DMS53 (cell line): ENCODE data around the gene CTNNAL1.
"Not testable (repeated sequence)": the region's sequence is repeated elsewhere in the genome, so short reads cannot be mapped to it uniquely, and the experiment has no call there.

Experiments
- DNase-seq: peaks from one replicate; lab custom pipeline; 2025; lab: John Stamatoyannopoulos, UW

Gene CTNNAL1

GRCh38 chr9:108983885-108984284 lies 29.4 kb downstream of the CTNNAL1 start:
- no peak for DNase-seq

DNA sequence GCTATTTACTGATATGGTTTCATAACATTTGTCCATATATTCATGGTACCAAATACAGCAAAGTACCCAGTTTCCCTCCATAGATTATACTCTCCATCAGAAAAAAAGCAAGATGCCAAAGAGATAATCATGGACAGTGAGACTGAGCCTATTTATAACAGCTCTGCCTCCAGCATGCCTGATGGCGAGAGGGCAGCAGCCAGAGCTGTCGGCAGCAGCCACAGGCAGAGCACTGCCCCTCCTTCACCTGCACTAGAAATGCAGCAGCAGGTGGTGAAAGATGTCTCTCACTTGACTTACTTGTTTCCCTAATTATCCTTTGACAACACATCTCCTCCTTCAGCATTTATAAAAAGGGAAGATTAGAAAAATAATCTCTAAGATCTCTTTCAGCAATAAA lies 32.4 kb downstream of the CTNNAL1 start:
- no peak for DNase-seq

GRCh38 chr9:108978205-108978604 lies 35.1 kb downstream of the CTNNAL1 start:
- no peak for DNase-seq

GRCh38 chr9:108973895-108974294 lies 39.4 kb downstream of the CTNNAL1 start:
- DNase-seq = no peak

DNA sequence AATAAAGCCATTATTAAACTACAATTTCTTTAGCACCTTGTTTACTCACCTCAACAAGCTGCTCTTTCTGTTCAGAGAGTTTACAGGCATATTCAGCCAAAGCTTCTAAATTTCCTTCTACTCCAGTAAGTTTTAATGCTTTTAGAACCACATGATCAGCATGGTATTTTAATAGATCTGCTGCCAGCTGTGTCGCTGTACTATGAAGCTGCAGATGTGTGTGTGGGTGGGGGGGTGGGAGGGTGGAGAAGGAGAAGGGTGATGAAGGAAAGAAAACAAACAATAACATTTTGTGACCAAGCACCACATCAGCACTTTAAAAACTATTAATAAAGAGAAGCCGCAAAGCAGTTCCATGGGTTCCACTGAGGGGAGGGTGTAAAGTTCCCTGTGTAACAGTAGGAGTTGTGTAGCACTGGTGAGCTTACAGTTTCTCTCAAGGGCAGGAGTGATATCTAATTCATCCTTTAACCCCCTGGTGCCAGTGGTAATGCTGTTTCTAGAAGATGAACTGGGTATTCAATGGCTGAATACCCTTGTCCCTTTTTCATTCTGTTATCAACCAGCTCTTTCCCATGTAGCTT lies 40.6 kb downstream of the CTNNAL1 start:
- no peak for DNase-seq

- DNase-seq = no peak
These were observed 41.1 kb downstream of the CTNNAL1 start for GRCh38 chr9:108972186-108972585.

DNA sequence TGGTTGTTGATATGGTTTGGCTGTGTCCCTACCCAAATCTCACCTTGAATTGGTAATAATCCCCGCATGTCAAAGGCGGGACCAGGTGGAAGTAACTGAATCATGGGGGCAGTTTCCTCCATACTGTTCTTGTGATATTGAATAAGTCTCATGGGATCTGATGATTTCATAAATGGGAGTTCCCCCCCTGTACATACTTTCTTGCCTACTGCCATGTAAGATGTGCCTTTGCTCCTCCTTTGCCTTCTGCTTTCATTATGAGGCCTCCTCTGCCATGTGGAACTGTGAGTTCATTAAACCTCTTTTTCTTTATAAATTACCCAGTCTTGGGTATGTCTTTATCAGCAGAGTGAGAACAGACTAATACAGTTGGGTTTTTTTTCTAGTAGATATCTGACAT lies 41.9 kb downstream of the CTNNAL1 start:
- not testable (repeated sequence) for DNase-seq

GRCh38 chr9:108967916-108968315 lies 45.4 kb downstream of the CTNNAL1 start:
- DNase-seq = no peak

- no peak for DNase-seq
These were observed 49.7 kb downstream of the CTNNAL1 start for GRCh38 chr9:108963459-108964143.

GRCh38 chr9:108961151-108961550 lies 52.1 kb downstream of the CTNNAL1 start:
- no peak for DNase-seq

GRCh38 chr9:108960331-108960730 lies 53.0 kb downstream of the CTNNAL1 start:
- DNase-seq = no peak

GRCh38 chr9:108956631-108957026 lies 56.7 kb downstream of the CTNNAL1 start:
- DNase-seq = peak; percentile 44

GRCh38 chr9:108956022-108956630 lies 57.2 kb downstream of the CTNNAL1 start:
- no peak for DNase-seq

GRCh38 chr9:108953983-108954574 lies 59.2 kb downstream of the CTNNAL1 start:
- DNase-seq = peak; percentile 50

- no peak for DNase-seq
These were observed 61.7 kb downstream of the CTNNAL1 start for GRCh38 chr9:108951578-108951977.

DNA sequence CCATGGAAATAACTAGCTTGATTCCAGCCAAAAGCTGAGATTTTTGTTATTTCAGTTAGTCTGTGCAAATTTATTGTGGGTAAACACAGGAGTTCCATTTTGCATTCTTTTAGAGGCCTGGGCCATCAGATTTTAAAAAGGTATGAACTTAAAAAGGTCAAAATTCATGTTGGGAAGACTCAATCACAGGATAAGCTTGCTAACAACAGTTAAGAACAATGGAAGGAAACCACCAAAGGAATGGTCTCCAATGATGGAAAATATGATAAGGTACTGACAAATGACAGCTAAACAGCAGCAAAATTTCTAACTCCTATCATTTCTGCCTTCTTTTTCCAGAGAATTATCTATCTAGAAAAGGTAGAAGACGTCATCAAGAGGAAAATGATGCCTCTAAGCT lies 63.1 kb downstream of the CTNNAL1 start:
- no peak for DNase-seq

DNA sequence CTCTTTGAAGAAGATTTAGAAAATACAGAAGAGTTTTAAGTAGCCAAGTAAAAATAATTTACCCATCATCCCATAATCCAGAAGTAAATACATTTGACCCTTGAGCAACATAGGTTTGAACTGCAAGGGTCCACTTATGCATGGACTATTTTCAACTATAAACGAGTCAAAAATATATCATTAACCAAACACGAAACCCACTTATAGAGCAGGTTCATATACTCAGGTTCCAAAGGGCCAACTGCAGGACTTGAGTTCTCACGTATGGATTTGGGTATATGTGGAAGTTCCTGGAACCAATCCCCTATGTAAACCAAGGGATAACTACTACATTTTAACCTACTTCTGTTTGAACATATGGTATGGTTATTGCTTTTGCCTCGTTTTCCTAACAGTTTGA lies 73.3 kb downstream of the CTNNAL1 start:
- DNase-seq = no peak

DNA sequence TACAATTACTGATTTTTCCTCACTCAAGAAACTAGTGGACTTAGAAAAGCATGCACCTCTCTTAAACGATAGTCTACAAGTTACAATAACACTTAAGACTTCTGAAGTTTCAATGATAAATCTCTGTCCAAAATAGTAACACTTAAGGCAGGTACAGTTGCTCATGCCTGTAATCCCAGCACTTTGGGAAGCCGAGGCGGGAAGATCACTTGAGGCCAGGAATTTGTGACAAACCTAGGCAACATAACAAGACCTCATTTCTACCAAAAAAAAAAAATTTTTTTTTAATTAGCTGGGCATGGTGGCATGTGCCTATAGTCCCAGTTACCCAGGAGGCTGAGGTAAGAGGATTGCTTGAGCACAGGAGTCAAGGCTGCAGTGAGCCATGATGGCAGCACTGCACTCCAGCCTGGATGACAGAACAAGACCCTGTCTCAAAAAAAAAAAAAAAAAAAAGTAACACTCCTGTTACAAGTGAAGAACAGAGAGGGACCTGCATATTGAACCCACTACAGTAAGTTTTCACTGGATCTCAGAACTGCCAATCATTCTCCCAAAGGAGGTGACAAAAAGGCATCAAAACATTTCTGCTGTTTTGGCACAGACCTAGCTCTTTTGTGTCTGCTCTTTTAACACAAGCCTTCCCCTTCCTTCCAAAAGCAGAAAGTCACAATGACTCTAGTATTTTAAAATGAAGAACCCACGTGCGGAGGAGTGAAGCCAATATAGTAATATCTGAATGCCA lies 75.6 kb downstream of the CTNNAL1 start:
- DNase-seq = no peak

DNA sequence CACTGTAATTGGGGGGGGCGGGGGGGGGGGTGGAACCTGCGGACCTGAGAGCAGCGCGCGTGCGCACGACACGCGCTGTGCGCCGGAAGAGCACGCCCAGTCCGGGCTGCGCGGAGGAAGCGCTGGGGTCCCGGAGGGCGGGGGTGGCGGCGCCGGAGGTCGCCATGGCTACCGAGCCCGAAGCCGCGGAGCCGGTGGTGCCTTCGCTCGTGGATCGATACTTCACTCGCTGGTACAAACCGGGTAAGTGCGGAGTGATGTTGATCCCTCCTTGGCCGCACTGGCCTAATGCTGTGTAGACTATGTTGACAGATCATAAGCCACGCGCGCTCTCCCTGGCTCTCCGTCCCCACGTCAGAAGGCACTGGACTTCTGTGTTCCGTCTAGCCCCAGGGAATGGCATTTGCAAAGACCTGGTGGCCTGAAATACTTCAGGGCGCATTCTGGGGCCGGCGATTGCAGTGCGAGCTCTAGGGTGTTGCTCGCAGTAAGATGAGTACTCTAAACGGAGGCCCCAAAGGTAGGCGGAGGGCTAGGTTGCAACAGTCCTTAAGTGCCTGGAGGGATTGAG lies 78.9 kb downstream of the CTNNAL1 start, which contains the start of gene ABITRAM:
TSS of gene ABITRAM (plus strand) at position 78 of the 571 bp plus-strand sequence. CDS start at position 165, 87 bp downstream.
- DNase-seq = peak; percentile 88

GRCh38 chr9:108933718-108934322 lies 79.5 kb downstream of the CTNNAL1 start, which contains the start of gene ELP1:
TSS of gene ELP1 (minus strand) at chr9:108934124. CDS start at chr9:108931146, 2,978 bp downstream.
- peak; percentile 95 for DNase-seq

GRCh38 chr9:108933231-108933717 lies 80.0 kb downstream of the CTNNAL1 start:
- DNase-seq = peak; percentile 38
